COLO668 (cell line): ENCODE data around the gene C2CD3.
"Not testable (repeated sequence)": the region's sequence is repeated elsewhere in the genome, so short reads cannot be mapped to it uniquely, and the experiment has no call there.

Experiments
- DNase-seq: peaks from one replicate; lab custom pipeline; 2025; ENCODE audit not compliant: unreplicated experiment; lab: John Stamatoyannopoulos, UW

Gene C2CD3

DNA sequence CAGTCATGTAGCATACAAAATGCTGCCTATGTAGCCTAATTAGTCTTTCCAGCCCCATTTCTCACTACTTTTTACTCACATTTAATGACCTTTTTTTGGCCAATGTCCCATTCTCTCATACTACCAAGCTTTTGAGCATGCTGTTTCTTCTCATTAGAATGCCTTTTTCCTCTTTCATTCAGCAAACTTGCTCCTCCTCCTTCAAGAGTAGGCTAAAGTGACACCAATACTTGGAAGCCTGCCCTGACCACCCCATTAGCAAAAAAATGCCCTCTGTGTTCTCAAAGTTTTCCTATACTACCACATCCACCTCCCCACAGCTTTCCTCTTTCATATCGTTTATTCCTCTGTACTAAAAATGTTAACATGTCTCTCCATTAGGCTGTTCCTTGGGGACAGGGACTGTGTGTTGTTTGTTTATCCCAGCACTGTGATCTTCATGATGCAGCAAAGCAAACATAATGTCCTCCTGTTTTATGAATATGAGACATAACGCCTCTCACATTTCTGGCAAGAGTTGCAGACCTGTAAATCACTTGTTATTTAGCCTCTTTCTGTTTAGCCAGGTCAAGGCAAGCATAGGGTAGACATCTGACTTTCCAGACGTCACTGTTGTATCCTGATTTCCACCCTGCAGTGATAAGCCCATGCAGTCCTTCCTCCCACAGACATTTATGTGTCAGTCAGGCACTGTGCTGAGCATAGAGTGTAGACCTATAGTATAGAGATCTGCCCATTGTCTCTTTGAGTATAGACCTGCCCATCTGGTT, 99.9 kb downstream of the C2CD3 start:
- no peak for DNase-seq

DNA sequence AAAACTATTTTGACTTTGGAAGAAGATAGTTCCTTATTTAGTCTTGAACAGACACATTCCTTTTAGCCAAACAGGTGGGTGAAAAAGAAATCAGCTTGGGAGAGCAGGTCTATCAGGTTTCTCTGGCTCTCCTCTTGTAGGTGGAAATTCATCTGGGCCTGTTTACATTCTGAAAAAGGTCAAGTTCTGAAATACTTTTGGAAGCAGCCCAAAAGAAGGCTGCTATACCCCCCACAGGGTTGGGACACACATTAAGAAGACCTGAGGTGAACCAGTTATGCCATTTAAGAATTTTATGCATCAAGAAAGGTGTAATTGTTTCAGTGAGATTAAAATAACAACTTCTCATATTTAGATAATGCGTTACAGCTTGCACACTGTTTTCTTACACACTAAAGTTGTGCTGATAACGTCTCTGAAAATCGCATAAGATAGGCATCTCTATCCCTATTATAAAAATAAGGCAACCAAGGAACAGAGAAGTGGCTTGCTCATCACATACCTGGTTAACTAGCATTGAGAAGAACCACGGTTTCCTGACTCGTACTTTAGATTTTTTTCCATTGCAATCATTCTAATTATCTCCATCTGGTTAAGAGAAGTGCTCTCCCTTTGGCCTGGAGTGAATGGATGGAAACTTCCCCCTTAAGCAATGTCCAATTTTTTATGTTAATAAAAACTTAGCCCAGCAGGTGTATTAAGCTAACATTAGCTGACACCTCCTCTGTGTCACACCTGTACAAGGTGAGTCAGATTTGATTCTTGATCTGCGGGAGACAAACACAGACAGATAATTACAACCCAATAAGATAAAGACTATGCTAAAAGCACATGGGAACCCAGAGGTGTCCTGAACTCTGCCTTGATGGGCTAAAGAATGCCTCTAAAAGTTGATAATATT, 101.4 kb downstream of the C2CD3 start:
- DNase-seq: no peak

DNA sequence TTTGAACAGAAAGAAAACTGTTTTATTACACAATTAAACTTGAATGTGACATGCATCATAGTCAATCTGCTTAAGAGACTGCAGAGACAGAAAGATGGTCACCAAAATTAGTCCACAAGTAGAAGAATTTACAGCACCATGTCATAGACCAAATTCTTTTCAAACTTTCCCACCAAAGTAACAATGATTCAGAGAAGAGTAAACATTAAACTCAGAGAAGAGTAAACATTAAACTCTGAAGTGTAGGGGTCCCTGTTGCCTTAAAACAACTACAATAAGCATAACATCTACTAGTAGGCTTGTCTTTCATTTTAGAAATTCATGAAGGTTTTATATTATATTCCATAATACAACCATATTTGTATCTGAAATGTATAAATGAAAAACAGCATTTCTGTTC, 104.1 kb downstream of the C2CD3 start:
- not testable (repeated sequence) for DNase-seq

DNA sequence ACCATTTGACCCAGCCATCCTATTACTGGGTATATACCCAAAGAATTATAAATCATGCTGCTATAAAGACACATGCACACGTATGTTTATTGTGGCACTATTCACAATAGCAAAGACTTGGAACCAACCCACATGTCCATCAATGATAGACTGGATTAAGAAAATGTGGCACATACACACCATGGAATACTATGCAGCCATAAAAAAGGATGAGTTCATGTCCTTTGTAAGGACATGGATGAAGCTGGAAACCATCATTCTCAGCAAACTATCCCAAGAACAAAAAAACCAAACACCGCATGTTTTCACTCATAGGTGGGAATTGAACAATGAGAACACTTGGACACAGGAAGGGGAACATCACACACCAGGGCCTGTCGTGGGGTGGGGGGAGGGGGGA, 105.3 kb downstream of the C2CD3 start:
- DNase-seq: not testable (repeated sequence)

DNA sequence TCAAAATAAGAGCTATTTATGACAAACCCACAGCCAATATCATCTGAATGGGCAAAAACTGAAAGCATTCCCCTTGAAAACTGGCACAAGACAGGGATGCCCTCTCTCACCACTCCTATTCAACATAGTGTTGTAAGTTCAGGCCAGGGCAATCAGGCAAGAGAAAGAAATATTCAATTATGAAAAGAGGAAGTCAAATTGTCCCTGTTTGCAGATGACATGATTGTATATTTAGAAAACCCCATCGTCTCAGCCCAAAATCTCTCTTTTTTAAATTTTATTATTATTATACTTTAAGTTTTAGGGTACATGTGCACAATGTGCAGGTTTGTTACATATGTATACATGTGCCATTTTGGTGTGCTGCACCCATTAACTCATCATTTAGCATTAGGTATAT, 107.2 kb downstream of the C2CD3 start:
- not testable (repeated sequence) for DNase-seq

DNA sequence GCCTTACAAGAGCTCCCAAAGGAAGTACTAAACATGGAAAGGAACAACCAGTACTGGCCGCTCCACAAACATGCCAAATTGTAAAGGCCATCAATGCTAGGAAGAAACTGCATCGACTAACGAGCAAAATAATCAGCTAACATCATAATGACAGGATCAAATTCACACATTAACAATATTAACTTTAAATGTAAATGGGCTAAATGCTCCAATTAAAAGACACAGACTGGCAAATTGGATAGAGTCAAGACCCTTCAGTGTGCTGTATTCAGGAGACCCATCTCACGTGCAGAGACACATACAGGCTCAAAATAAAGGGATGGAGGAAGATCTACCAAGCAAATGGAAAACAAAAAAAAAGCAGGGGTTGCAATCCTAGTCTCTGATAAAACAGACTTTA, 109.2 kb downstream of the C2CD3 start:
- not testable (repeated sequence) for DNase-seq

DNA sequence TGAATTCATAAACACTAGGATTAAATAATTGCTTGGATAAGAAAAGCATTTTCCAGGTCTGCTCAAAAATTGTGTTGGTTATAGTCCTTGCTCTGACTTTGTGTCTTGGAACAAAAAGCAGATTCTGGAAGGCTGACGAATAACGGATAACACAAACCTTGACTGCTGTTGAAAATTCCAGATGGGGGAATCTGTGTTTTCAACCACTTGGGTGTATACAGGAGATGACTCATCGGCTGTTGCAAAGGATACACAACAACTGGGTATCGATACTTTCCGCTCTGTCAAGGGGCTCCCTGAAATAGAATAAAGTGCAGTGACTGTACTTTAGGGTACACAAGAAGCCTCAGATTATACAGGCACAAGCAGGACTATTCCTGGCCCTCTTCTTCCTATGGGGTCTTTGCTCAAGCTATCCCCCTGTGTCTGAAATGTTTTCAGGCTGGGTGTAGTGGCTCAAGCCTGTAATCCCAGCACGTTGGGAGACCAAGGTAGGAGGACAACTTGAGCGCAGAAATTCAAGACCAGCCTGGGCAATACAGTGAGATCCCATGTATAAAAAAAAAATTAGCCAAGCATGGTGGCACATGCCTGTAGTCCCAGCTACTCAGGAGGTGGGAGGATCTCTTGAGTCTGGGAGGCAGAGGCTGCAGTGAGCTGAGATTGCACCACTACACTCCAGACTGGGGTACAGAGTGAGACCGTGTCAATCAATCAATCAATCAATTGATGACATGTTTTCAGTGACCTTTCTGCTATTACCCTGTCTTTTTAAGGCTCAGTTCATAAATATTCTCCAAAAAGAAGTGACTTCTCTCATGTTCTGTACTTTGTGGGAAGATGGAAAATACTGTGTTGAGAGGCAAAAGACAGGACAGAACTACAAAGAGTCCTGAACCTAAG, 113.3 kb downstream of the C2CD3 start:
- no peak for DNase-seq

DNA sequence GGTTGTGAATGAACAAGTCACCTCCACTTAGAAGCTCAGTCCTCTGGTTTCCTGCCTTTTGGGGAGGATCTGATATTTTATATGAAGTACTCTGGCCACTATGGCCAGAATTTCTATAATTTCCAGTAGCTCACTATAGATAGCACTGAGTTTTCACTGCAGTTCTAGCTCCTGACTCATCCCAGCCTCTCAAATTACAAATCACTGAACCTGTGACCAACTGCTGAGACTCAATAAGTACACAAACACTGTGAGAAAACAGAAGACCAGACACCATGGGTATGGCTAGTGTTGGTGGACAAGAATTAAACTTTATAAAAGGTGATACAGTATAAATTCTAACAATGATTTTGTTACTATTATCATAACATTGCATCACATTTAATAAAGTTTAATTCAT, 114.9 kb downstream of the C2CD3 start:
- no peak for DNase-seq

DNA sequence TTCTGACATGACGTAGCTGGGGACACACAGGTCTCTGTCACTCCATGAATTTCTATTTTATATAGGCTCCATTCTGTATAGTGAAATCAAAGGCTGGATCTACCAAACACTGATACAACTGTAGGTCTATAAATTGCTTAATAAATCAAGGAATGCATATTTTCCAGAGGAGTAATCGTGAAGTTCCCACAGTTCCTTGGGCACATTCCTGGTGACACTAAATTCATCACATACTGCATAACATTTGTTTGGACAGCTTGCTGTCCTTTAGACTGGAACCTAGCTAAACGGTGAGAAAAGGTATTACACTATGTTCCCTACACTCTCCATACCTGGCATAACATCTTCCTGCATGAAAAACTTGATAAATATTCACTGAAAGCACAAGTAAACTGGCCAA, 120.3 kb downstream of the C2CD3 start:
- no peak for DNase-seq

DNA sequence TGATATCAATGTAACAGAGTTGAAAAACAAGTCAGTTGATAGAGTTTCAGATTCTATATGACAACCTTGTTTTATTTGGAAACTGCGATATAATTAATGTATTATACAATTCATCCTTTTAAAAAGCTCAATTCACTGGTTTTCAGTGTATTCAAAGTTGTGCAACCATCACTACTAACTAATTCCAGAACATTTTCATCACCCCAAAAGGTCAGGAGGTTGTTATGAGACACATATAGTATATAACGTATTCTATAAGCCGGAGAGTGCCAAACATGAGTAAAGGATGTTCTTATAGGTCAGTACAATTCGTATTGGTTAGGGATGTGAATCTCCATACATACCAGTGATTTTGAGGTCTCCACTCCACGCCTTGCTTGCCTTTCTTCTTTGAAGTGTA, 121.8 kb downstream of the C2CD3 start:
- no peak for DNase-seq

DNA sequence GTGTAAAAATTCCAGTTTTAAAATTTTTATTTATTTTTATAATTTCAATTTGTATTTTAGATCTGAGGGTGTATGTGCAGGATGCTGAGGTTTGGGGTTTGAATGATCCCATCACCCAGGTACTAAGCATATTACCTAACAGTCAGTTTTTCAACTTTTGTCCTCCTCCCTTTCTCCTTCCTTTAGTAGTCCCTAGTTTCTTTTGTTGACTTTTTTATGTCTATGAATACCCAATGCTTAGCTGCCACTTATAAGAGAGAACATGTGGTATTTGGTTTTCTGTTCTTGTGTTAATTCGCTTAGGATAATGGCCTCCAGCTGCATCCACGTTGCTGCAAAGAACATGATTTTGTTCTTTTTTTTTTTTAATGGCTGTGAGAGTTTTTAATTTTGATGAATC, 126.3 kb downstream of the C2CD3 start:
- no peak for DNase-seq

DNA sequence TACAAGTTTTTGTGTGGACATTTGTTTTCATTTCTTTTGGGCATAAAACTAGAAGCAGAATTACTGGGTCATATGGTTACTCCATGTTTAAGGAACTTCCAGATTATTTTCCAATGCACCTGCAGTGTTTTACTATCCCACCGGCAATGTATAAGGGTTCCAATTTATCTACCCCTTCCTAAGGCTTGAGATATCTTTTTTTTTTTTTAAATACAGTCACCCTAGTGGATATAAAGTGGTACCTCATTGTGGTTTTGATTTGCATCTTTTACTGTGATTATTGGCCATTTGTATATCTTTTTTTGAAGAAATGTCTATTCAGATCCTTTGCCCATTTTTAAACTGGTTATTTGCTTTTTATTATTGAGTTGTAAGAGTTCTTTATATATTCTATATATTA, 127.4 kb downstream of the C2CD3 start:
- no peak for DNase-seq

DNA sequence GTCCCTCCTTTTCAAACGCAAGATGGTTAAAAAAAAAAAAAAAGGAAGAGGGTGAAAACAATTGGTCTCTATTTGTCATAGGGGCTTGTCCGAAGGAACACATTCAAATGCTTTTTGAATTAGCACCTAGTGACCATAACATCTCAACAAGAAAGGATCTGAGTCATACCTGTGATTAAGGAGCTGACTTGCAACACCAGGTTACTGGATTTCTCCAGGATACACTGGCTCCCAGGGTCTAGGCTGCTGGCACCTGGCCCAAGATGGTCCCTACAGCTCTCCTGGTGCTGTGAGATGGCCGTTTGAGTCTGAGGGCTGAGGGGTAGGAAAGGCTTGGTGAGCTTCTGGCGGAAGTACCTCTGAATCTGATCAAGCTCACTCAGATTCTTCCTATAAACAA, 133.5 kb downstream of the C2CD3 start:
- DNase-seq: no peak

DNA sequence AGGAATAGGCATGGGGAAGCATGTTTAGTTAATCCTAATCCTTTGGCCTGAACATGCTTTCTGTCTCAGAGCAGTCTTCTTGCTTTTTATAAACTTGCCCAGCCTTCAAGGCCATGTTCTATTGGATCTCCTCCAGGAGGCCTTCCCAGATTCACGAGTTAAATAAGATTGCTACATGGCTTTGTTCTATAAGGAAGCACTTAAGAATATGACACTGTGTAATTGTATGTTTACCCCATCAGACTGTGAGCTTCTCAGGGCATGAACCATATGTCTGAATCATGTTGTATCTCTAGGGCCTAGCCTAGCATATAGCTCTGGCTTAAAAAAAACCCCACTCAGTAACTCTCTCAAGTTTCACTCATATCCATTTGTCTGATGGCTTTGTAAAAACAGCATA, 135.5 kb downstream of the C2CD3 start:
- DNase-seq: no peak

DNA sequence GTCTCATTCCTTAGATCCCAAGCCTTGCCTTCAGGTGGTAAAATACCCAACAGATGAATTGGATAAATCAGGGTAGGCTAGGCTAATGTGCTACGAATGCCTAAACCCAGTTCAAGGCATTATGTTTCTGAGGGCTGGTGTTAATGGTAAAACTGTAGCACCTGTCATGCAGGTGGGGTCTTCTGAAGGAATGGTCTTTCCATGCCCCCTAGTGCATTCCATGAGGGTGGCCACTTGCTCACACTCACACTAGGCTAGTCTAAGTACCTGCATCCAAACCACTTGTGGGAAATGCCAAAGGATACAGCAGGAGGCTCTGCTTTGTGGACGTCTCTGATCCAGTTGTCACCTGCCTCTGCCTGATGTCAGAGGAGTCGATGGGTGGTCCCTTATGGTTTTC, 137.8 kb downstream of the C2CD3 start:
- DNase-seq: no peak

DNA sequence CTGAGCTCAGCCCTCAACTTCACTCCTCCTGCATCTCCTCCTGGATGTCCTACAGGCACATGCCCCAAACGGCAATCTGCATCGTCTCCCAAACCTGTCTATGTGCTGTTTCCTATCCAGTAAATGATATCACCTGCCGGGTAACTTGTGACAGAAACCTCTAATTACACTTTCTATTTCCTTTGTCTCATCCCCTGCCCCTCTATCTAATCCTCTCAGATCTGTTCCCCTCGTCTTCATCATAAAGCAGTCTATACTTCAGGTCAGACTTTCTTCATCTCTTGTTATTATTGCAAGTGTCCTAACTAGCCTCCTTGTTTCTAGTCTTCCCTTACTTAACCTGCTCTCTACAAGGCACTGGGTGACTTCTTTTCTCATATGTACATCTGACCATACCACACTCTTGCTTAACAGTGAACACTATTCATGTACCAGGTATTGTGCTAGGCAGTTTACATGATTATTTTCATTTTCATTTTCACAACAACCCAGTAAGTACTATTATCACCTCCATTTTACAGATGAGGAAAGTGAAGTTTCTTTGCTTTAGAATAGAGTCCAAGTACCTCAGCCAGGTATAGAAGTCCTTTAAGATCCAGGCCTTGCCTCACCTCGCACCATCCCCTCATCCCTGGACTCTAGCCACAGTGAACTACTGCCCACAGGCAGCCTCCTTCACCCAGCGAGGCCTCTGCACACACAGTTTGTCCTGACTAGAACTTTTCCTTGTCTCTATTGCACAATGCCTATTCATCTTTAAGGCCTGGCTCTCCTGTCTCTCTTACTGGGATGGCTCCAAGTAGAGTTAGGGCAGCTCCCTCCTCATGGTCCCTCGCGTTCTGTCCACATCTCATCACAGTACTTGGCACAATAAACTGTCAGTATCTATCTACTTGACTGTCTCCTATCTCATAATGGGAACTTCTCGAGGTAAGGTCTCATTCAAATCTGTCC, 139.8 kb downstream of the C2CD3 start:
- no peak for DNase-seq

DNA sequence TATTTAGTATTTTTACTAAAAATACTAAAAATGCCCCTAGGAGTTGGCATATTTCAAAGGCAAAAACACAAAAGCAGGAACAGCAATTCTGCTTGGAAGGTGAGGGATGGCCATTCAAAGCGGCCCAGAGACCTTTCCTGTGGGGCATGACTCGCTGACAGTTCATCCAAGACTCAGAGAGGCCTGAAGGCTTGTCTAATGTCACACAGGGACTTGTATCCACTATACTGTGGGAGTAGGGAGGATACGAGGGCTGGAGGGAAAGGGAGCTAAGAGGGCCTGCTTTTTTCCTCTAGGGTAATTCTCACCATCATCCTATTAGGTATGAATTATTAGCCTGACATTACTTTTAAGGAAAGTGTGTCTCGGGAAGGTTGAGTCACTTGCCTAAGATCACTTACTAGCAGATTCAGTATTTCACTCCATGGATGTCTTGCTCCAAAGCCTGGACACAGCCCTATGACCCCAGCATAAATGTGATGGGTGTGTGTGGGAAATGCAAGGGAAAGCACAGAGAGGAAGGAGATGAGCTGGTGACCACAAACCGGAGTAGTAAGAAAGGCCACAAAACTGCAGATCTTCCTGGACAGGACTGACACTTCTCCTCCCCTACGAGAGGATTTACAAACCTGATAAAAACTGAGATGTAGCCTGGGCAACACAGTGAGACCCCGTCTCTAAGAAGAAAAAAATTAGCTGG, 145.2 kb downstream of the C2CD3 start:
- no peak for DNase-seq

DNA sequence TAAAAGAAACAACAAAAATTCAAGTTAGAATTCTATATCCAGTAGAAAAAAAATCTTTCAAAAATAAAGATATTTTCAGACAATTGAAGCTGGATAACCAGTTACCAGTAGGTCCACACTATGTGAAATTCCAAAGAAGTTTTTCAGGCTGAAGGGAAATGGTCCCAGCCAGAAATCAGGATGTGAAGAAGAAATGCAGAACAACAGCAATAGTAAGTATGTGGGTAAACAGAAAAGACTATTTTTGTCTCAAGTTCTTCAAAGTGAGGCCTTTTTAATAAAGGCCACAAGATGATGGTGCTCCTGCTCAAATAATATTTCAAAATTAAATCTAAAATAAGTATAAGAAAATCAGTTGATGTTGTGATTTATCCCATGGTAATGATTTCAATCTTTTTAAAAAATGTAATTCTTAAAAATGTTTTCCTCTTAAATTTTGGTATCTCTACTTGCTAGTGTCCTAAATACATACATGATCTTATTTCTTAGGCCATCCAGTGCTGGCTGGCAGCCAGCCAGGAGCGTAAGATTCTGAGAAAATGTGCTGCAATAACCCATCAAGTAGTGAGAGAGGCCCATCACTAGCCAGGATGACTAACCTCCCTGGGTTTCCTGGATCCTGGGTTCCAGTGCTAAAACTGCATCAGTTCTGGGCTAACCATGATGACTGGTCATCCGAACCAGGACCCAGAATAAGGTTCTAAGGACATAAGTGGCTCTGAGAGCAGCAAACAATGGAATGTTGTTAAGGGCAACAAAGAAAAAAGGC, 146.4 kb downstream of the C2CD3 start:
- no peak for DNase-seq

DNA sequence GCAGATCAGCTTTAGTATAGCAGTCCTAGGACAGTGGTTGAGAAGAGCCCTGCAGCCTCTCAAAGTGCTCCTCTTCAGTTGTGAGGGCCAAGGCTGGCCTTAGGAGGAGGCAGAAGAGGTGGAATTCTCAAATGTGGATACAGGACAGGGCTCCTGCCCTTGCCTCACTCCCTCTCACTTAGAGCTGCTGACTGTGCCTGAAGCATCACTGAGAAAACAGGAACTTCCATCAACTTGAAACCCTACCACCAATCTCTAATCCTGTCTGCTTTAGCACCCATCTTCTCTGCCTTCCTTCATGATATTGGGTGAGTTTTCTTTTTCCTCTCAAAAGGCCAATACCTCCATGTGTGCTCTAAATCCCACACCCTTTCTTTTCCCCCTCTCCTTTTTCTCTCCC, 147.5 kb downstream of the C2CD3 start:
- no peak for DNase-seq
